HG02610 (cell line): ENCODE measurements around the gene MRPL12.

ENCODE experiments used
- ATAC-seq: cut with Tn5 transposase; IDR thresholded peaks from one replicate; pipeline ENCODE4 v1.9.1; 2021; ENCODE audit warnings: mild to moderate bottlenecking, moderate library complexity; ENCODE audit not compliant: unreplicated experiment

MRPL12 gene

GRCh38 chr17:81700353-81701287 lies 2.5 kb upstream of the MRPL12 start:
- no peak for ATAC-seq

DNA sequence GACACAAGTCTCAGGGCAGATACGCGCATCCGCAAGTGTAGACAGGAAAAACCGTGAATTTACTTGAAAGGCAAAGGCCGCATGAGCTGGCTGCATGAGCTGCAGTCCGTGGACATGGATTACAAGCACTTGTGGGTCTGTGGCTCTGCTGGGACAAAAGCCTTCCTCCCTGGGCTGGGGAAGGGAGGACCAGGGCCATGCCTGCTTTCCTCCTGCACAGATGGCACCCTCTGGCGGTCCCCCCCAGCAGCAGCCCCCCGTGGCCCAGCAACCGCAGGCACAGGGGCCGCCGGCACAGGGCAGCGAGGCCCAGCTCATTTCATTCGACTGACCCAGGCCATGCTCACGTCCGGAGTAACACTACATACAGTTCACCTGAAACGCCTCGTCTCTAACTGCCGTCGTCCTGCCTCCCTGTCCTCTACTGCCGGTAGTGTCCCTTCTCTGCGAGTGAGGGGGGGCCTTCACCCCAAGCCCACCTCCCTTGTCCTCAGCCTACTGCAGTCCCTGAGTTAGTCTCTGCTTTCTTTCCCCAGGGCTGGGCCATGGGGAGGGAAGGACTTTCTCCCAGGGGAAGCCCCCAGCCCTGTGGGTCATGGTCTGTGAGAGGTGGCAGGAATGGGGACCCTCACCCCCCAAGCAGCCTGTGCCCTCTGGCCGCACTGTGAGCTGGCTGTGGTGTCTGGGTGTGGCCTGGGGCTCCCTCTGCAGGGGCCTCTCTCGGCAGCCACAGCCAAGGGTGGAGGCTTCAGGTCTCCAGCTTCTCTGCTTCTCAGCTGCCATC lies 1.7 kb upstream of the MRPL12 start:
- no peak for ATAC-seq

DNA sequence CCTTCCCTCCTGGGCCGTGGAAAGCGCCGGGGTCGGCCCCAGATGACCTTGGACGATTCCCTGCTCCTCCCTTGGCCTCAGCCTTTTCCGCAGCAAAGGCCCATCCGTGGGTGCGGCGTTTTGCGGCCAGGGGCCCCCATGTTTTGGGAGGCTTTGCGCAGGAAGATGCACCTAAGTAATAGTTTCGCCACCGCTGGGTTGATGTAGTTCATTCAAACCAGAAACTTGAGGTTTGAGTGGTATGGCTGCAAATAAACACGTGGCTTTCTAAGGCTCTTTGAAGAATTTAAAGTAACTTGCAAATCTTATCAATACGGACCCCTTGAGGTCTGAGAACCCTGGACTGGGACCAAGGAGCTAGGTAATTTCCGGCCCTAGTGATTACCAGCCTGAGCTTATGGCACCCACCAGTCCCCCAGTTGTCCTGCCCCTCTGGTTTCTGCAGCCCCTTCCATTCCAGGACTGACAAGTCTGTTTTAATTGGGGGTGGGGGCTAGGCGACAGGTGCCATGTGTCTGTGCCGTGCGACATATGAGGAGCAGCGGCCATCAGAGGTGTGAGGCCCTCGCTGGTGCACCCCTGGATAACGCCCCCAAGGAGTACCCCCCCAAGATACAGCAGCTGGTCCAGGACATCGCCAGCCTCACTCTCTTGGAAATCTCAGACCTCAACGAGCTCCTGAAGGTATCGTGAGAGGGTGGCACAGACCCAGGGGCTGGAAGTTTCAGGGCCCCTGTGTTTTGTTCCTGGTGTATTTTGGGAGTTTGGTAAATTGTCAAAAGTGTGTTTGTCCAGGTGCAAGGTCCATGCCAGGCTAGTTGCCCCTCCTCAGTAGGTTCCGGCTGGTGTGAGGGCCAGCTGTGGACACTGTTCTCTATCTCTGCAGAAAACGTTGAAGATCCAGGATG lies 834 bp downstream of the MRPL12 start:
- no peak for ATAC-seq

- ATAC-seq = no peak
These were observed 2.5 kb downstream of the MRPL12 start for GRCh38 chr17:81705518-81706231.

GRCh38 chr17:81706232-81706611 lies 3.1 kb downstream of the MRPL12 start:
- ATAC-seq = no peak

GRCh38 chr17:81706757-81707624 lies 3.8 kb downstream of the MRPL12 start:
- ATAC-seq = no peak

DNA sequence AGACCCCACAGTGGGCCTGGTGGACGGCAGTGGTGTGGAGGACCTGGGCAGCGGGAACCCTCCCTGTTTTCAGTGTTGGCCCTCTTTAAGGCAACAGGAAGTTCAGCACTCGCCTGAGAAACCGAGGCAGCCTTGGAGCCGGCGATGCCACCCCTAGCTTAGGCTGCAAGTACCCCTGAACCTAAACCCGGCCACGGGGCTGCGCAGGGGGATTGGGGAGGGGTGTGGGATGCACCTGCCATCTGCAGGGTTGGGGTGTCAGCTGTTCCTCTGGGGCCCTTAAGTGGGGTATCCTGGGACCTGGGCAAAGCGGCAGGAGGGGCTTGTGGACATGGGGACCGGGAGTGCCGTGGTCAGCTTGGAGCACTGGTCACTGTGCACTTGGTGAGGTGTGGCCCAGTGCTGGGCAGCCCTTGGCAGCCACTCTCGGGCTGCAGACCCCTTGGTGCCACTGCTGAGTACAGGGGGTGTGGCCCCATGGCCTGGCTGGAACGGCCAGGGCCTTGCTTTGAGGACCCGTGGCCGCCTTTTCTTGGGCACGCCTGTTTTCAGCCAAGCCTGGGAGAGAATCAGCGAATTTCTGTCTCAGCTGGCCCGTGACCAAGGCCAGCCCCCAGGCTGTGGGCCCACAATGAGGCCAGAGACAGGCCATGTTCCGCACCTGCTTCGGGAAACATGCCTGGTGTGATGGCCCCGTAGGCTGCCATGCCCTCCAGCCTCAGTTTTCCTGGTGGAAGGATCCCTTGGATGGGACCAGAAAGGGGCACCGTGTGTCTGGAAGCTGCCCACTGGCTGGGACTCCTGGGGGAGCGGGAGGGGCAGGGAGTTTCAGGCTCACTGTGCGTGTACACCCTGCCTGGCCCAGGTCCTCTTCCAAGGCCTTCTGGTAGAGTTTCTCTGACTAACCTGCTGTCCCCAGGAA lies 4.8 kb downstream of the MRPL12 start:
- no peak for ATAC-seq

- no peak for ATAC-seq
These were observed 5.6 kb downstream of the MRPL12 start for GRCh38 chr17:81708739-81709185.

- no peak for ATAC-seq
These were observed 7.5 kb downstream of the MRPL12 start for GRCh38 chr17:81710514-81711308.

GRCh38 chr17:81711814-81712467 lies 8.8 kb downstream of the MRPL12 start, which contains the start of gene SLC25A10:
Gene SLC25A10 (plus strand): TSS chr17:81712284. CDS start chr17:81712427, 143 bp downstream.
- peak; percentile 53 for ATAC-seq

DNA sequence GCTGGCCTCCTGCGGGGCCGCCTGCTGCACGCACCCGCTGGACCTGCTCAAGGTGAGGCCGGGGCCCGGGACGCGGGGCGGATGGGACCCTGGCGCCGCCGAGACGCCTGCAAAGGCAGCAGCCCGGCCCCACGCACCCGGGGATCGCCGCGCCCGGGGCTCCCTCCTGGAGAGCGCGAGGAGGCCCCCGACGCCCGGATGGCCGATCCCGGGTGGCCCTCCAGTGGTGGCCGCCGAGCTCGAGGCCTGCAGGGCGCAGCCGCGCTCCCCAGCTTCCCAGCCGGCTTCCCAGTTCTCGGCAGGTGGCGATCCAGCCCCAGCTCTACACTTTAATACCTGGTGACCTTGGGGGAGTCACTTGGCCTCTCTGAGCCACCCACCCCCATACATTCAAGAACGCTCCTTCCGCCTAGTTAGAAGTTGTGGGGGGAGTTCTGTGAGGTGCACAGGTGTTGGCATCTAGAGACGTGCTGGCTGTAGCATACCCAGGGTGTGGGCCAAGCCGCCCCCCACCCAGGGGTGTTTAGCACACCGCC lies 9.4 kb downstream of the MRPL12 start:
- no peak for ATAC-seq

GRCh38 chr17:81713004-81713555 lies 9.9 kb downstream of the MRPL12 start:
- ATAC-seq = no peak

GRCh38 chr17:81713556-81714411 lies 10.6 kb downstream of the MRPL12 start:
- ATAC-seq = no peak

DNA sequence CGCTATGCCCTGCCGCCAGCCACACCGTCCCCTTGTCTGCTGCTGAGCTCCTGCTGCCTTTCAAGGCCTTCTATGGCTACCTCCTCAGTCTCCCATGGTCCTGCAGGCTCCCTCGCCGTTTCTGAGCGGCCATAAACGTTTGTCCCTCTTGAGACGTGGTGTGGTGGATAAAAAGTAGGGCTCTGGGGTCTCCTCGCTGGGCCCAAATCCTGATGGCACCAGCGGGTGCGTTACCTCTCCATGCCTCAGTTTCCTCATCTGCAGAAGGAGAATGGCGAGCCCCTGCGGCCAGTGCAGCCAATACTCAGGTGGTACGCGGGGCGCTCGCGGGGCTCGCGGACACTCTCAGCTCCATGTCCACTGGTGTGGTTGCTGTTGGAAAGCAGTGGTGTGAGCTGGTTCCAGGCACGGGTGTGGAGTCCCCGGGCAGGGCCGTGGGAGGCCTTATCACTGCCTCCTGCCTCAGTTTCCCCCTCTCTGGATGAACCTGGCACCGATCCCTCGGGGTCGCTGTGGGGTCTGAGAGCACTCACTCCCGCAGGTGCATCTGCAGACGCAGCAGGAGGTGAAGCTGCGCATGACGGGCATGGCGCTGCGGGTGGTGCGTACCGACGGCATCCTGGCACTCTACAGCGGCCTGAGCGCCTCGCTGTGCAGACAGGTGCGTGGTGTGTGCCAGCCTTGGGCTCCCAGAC lies 11.4 kb downstream of the MRPL12 start:
- ATAC-seq = no peak
